SK-N-SH (cell line): Measurements from ENCODE around the gene CCDC171.

Source experiments
- CHD2 ChIP-seq: fragments of 150-350 bp; IDR thresholded peaks from 2 replicates; pipeline ENCODE4 v1.6.1; 2018; ENCODE audit warnings: low read length; ENCODE audit not compliant: partially characterized antibody
- CTCF ChIP-seq: fragments of 200-600 bp; sonication (generic); IDR thresholded peaks from 2 replicates; pipeline ENCODE4 v1.6.1; 2017; ENCODE audit warnings: antibody characterized with exemption, mild to moderate bottlenecking, moderate library complexity
- FOXJ3 ChIP-seq: sonication (generic); formaldehyde crosslinking; IDR thresholded peaks from 2 replicates; pipeline ENCODE4 v1.5.1; 2020; ENCODE audit warnings: mild to moderate bottlenecking, missing genetic modification reagents
- POLR2AphosphoS5 ChIP-seq: IDR thresholded peaks from 2 replicates; pipeline ENCODE4 v1.6.1; 2012; ENCODE audit warnings: low read depth, low read length
- REST ChIP-seq: IDR thresholded peaks from 2 replicates; pipeline ENCODE4 v1.6.1; 2012; ENCODE audit warnings: mild to moderate bottlenecking, low read depth, low read length, moderate library complexity
- SMC3 ChIP-seq: IDR thresholded peaks from 2 replicates; pipeline ENCODE4 v1.6.1; 2012; ENCODE audit warnings: low read depth, low read length, improper control_type of control experiment
- TEAD4 ChIP-seq: IDR thresholded peaks from 2 replicates; pipeline ENCODE4 v1.4.0; 2012; ENCODE audit warnings: mild to moderate bottlenecking, borderline replicate concordance; ENCODE audit not compliant: insufficient read depth
- USF2 ChIP-seq: fragments of 150-350 bp; IDR thresholded peaks from 2 replicates; pipeline ENCODE4 v1.6.1; 2017; ENCODE audit warnings: antibody characterized with exemption, low read length, low read depth, borderline replicate concordance

GRCh38 chr9:15711931-15712330 lies 159.1 kb downstream of the CCDC171 start:
- no peak for TF ChIP-seq CTCF
- no peak for TF ChIP-seq POLR2AphosphoS5
- TF ChIP-seq CHD2: no peak
- TF ChIP-seq TEAD4: no peak
- no peak for TF ChIP-seq USF2
- no peak for TF ChIP-seq SMC3
- no peak for TF ChIP-seq REST
- no peak for TF ChIP-seq FOXJ3 (CRISPR knock-in tag)
